Measurements from ENCODE around the gene ACOT7. TPM values are rescaled to one million over a fixed set of nuclear protein-coding genes. Genes with fewer than 3 reads are reported as not detected.

The ACOT7 gene
- total and polyA plus RNA-seq, 12 donors = 4.0 to 40.4 (median 8.6) TPM

DNA sequence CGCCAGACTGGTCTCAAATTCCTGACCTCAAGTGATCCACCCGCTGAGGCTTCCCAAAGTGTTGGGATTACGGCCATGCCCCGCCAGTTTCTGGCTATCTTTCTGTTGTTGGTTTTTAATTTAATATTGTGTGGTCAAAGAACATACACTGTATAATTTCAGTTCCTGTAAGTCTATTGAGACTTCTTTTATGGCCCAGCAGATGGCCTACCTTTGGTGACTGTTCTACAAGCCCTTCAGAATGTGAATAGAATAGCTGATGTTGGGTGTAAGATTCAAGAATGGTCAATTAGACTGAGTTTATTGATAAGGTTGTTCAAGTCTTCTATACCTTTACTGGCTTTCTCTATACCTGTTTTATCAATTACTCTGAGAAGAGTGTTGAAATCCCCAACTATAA is 15.5 kb upstream of the ACOT7 start:
- no peak for DNase-seq
- intact Hi-C loops (cut with DNase I) = loop anchor here in 5 of 10 donors (5.0 to 10.0 kb wide), 5 partner anchors 47 to 164 kb away; partner anchors contain the start of gene HES3 (in 1 of the 5)

DNA sequence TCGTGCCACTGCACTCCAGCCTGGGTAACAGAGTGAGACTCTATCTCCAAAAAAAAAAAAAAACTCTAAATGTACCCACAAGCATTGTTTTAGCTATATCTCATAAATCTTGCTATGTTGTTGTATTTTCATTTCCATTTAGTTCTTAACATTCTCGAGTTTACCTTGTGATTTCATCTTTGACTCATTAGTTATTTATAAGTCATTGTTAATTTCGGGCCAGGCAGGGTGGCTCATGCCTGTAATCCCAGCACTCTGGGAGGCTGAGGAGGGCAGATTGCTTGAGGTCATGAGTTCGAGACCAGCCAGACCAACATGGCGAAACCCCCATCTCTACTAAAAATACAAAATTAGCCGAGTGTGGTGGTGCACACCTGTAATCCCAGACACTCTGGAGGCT is 14.5 kb upstream of the ACOT7 start:
- Histone ChIP-seq H3K4me3 (no peak overlapping the region), H3K27ac (no peak overlapping the region), H3K27me3 (peaks cover 0 to 43% (median 25%) of the 10 kb centered on the region in 7 donors), H3K4me1 (no peaks in the 10 kb centered on the region), H3K36me3 (no peaks in the 10 kb centered on the region), H3K9me3 (no peaks in the 10 kb centered on the region)
- WGBS, 2 donors = 73 to 86% methylated on average over 6 of the region's 6 CpGs
- intact Hi-C loops (cut with DNase I) = loop anchor here in 5 of 10 donors (5.0 to 10.0 kb wide), 5 partner anchors 46 to 163 kb away; partner anchors contain the start of gene HES3 (in 1 of the 5)
- no peak for ATAC-seq
- TF ChIP-seq, protein P1, sequence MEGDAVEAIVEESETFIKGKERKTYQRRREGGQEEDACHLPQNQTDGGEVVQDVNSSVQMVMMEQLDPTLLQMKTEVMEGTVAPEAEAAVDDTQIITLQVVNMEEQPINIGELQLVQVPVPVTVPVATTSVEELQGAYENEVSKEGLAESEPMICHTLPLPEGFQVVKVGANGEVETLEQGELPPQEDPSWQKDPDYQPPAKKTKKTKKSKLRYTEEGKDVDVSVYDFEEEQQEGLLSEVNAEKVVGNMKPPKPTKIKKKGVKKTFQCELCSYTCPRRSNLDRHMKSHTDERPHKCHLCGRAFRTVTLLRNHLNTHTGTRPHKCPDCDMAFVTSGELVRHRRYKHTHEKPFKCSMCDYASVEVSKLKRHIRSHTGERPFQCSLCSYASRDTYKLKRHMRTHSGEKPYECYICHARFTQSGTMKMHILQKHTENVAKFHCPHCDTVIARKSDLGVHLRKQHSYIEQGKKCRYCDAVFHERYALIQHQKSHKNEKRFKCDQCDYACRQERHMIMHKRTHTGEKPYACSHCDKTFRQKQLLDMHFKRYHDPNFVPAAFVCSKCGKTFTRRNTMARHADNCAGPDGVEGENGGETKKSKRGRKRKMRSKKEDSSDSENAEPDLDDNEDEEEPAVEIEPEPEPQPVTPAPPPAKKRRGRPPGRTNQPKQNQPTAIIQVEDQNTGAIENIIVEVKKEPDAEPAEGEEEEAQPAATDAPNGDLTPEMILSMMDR (IDR thresholded peaks at IDR 0.05) = no peak
- DNase-seq = no peak

More for the DNA sequence above, 15.5 kb upstream of the ACOT7 start:
- no peaks in the 10 kb centered on the region for H3K9me3 ChIP-seq
- H3K36me3 ChIP-seq = no peaks in the 10 kb centered on the region
- H3K27me3 ChIP-seq = peaks cover 0 to 54% (median 35%) of the 10 kb centered on the region in 7 donors
- H3K4me1 ChIP-seq = no peaks in the 10 kb centered on the region
- TF ChIP-seq, protein P1 (IDR thresholded peaks at IDR 0.05) = no peak
- WGBS, 2 donors = 91 to 94% methylated on average over 4 of the region's 4 CpGs
- H3K4me3 ChIP-seq = no peak overlapping the region
- no peak for ATAC-seq
- H3K27ac ChIP-seq = no peak overlapping the region

DNA sequence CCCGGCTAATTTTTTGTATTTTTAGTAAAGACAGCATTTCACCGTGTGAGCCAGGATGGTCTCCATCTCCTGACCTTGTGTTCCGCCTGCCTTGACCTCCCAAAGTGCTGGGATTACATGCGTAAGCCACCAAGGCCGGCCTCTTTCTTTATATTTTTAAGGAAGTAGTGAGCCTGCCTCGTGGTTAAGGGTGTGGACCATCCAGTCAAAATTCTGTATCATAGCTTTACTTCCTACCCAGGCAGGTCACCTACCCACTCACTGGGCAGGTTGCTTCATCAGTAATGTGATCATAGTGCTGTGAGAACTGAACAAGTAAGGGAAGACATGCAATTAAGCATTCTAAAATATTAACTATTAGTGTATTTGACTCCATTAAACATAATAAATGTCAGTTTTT is 8.1 kb upstream of the ACOT7 start:
- ATAC-seq (no peak), DNase-seq (no peak)
- Histone ChIP-seq H3K4me3 (no peak overlapping the region), H3K36me3 (no peaks in the 10 kb centered on the region), H3K9me3 (no peaks in the 10 kb centered on the region), H3K27ac (no peak overlapping the region), H3K27me3 (peaks cover 0 to 14% (median 0%) of the 10 kb centered on the region in 7 donors), H3K4me1 (no peaks in the 10 kb centered on the region)
- intact Hi-C loops (cut with DNase I) = loop anchor here in 4 of 10 donors (5.0 to 10.0 kb wide), 5 partner anchors 39 to 157 kb away; partner anchors contain the start of gene HES3 (in 1 of the 4)
- TF ChIP-seq, protein P1 (IDR thresholded peaks at IDR 0.05) = no peak
- 57 to 68% methylated on average over 6 of the region's 6 CpGs for WGBS, 2 donors

DNA sequence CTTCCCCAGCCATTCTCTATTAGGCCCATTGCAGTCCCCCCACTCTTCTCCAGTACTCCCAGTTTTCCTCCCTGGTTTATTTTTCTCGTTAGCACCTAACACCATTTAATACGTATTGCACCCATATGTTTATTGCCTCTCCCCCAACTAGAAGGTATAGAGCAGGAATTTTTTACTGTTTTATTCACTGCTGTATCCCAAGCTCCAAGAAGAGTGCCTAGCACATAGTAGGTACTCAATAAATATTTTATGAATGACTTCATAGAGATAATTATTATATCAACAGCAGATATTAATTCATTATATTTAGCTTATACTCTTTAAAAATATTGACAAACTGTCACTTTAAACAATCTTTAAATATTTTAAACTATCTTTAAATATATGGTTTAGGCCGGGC is 5.7 kb upstream of the ACOT7 start:
- Histone ChIP-seq H3K4me3 (no peak overlapping the region), H3K4me1 (peaks cover 0 to 2% (median 1%) of the 10 kb centered on the region in 9 donors), H3K27me3 (no peaks in the 10 kb centered on the region), H3K9me3 (no peaks in the 10 kb centered on the region), H3K27ac (no peak overlapping the region), H3K36me3 (no peaks in the 10 kb centered on the region)
- TF ChIP-seq, protein P1 (IDR thresholded peaks at IDR 0.05) = no peak
- no peak for DNase-seq
- 94 to 95% methylated on average over 3 of the region's 3 CpGs for WGBS, 2 donors
- intact Hi-C loops (cut with DNase I) = loop anchor here in 3 of 10 donors (5.0 to 10.0 kb wide), 2 partner anchors 37 to 144 kb away; no protein-coding TSS in a partner anchor
- no peak for ATAC-seq

All from heart right ventricle (tissue), 16 donors.